DOHH2 (cell line): ENCODE data around the gene TSPAN1.

Experiments used
- H3F3A ChIP-seq: fragments of 200-600 bp; sonication (generic), shearing (Covaris generic); 2 replicates; pipeline ENCODE4 v1.6.0; 2016; ENCODE audit warnings: antibody characterized with exemption, mild to moderate bottlenecking; ENCODE audit not compliant: control insufficient read depth, insufficient read depth
- H3K27ac ChIP-seq: fragments of 200-600 bp; sonication (generic); 2 replicates; pipeline ENCODE4 v1.5.1; 2014; ENCODE audit warnings: low read depth, mild to moderate bottlenecking, low read length, moderate library complexity
- H3K27me3 ChIP-seq: fragments of 200-600 bp; sonication (generic); 2 replicates; pipeline ENCODE4 v1.6.1; 2014; ENCODE audit warnings: mild to moderate bottlenecking, low read length, mixed read lengths; ENCODE audit not compliant: control insufficient read depth
- H3K36me3 ChIP-seq: fragments of 200-600 bp; sonication (generic); 2 replicates; pipeline ENCODE4 v1.6.1; 2014; ENCODE audit warnings: mild to moderate bottlenecking, low read length, moderate library complexity, mixed read lengths; ENCODE audit not compliant: control insufficient read depth
- H3K4me1 ChIP-seq: fragments of 200-600 bp; sonication (generic); 2 replicates; pipeline ENCODE4 v1.6.1; 2014; ENCODE audit warnings: mild to moderate bottlenecking, low read length, mixed read lengths; ENCODE audit not compliant: control insufficient read depth
- H3K4me2 ChIP-seq: fragments of 200-600 bp; sonication (generic); 2 replicates; pipeline ENCODE4 v1.6.0; 2014; ENCODE audit warnings: mild to moderate bottlenecking, low read length, moderate library complexity
- H3K4me3 ChIP-seq: fragments of 200-600 bp; sonication (generic); 2 replicates; pipeline ENCODE4 v1.5.1; 2014; ENCODE audit warnings: mild to moderate bottlenecking, low read length, mixed read lengths
- H3K79me2 ChIP-seq: fragments of 200-600 bp; sonication (generic); 2 replicates; pipeline ENCODE4 v1.6.1; 2014; ENCODE audit warnings: mild to moderate bottlenecking, low read length, mixed read lengths; ENCODE audit not compliant: control insufficient read depth
- H3K9me2 ChIP-seq: fragments of 200-600 bp; sonication (generic); replicated peaks from 2 replicates; pipeline ENCODE4 v1.6.1; 2014; ENCODE audit warnings: mild to moderate bottlenecking, low read length, mixed read lengths; ENCODE audit not compliant: control insufficient read depth
- H3K9me3 ChIP-seq: fragments of 200-600 bp; sonication (generic); 2 replicates; pipeline ENCODE4 v1.6.1; 2014; ENCODE audit warnings: antibody characterized with exemption, low read length, mixed read lengths; ENCODE audit not compliant: control insufficient read depth, insufficient read depth
- H4K20me1 ChIP-seq: fragments of 200-600 bp; sonication (generic); 2 replicates; pipeline ENCODE4 v1.6.0; 2014; ENCODE audit warnings: low read depth, mild to moderate bottlenecking, antibody characterized with exemption, low read length, moderate library complexity; ENCODE audit not compliant: control insufficient read depth, insufficient read depth
- EZH2phosphoT487 ChIP-seq: fragments of 200-600 bp; sonication (generic); IDR thresholded peaks from 2 replicates; pipeline ENCODE4 v1.6.1; 2017; ENCODE audit warnings: borderline replicate concordance, mild to moderate bottlenecking, antibody characterized with exemption, low read length, moderate library complexity, mixed read lengths
- TF ChIP-seq, protein P1 (sequence below): fragments of 200-600 bp; sonication (generic); IDR thresholded peaks from one replicate; pipeline ENCODE4 v1.5.1; 2014; ENCODE audit warnings: antibody characterized with exemption, mild to moderate bottlenecking, low read depth, low read length; ENCODE audit not compliant: poor library complexity, severe bottlenecking

TSPAN1 gene

DNA sequence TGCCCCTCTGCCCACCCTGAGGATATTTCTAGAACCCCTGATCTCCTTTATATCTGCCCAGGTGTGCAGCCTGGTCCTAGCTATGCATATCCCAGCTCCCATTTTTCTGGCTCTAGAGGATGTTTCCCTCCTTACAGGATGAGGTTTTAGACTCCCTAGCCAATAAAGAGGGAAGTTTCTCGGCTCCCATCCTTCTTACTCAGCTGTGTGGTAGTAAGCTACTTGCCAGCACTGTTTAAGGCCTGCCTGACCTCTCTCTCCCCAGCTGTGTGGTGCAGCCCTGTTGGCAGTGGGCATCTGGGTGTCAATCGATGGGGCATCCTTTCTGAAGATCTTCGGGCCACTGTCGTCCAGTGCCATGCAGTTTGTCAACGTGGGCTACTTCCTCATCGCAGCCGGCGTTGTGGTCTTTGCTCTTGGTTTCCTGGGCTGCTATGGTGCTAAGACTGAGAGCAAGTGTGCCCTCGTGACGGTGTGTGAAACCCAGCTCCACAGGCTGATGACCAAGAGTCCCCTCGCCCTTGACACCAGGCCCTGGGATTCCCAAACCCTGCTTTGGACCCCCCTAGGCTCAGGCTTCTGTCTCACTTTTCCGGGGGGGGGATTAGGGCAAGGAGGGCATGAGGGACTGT is 9.2 kb downstream of the TSPAN1 start:
- H3K4me2 ChIP-seq, result no peak overlapping the region
- no peaks in the 10 kb centered on the region for H4K20me1 ChIP-seq
- H3K9me2 ChIP-seq, result no peaks in the 10 kb centered on the region
- no peaks in the 10 kb centered on the region for H3K9me3 ChIP-seq
- no peak overlapping the region for H3K27ac ChIP-seq
- H3K79me2 ChIP-seq, result no peaks in the 10 kb centered on the region
- TF ChIP-seq, protein P1, sequence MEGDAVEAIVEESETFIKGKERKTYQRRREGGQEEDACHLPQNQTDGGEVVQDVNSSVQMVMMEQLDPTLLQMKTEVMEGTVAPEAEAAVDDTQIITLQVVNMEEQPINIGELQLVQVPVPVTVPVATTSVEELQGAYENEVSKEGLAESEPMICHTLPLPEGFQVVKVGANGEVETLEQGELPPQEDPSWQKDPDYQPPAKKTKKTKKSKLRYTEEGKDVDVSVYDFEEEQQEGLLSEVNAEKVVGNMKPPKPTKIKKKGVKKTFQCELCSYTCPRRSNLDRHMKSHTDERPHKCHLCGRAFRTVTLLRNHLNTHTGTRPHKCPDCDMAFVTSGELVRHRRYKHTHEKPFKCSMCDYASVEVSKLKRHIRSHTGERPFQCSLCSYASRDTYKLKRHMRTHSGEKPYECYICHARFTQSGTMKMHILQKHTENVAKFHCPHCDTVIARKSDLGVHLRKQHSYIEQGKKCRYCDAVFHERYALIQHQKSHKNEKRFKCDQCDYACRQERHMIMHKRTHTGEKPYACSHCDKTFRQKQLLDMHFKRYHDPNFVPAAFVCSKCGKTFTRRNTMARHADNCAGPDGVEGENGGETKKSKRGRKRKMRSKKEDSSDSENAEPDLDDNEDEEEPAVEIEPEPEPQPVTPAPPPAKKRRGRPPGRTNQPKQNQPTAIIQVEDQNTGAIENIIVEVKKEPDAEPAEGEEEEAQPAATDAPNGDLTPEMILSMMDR, result no peak
- TF ChIP-seq EZH2phosphoT487, result no peak
- no peaks in the 10 kb centered on the region for H3K36me3 ChIP-seq
- H3K27me3 ChIP-seq, result no peaks in the 10 kb centered on the region
- H3K4me1 ChIP-seq, result peaks cover 6% of the 10 kb centered on the region
- H3K4me3 ChIP-seq, result no peak overlapping the region
- no peaks in the 10 kb centered on the region for H3F3A ChIP-seq

GRCh38 chr1:46184920-46185658 is 10.2 kb downstream of the TSPAN1 start:
- H3K79me2 ChIP-seq, result no peaks in the 10 kb centered on the region
- H3K9me3 ChIP-seq, result no peaks in the 10 kb centered on the region
- H3K4me3 ChIP-seq, result no peak overlapping the region
- H3K27ac ChIP-seq, result no peak overlapping the region
- no peaks in the 10 kb centered on the region for H3K9me2 ChIP-seq
- no peaks in the 10 kb centered on the region for H3K36me3 ChIP-seq
- H3K4me2 ChIP-seq, result no peak overlapping the region
- TF ChIP-seq, protein P1, result no peak
- no peak for TF ChIP-seq EZH2phosphoT487
- H3F3A ChIP-seq, result no peaks in the 10 kb centered on the region
- no peaks in the 10 kb centered on the region for H3K27me3 ChIP-seq
- H3K4me1 ChIP-seq, result no peaks in the 10 kb centered on the region
- no peaks in the 10 kb centered on the region for H4K20me1 ChIP-seq

DNA sequence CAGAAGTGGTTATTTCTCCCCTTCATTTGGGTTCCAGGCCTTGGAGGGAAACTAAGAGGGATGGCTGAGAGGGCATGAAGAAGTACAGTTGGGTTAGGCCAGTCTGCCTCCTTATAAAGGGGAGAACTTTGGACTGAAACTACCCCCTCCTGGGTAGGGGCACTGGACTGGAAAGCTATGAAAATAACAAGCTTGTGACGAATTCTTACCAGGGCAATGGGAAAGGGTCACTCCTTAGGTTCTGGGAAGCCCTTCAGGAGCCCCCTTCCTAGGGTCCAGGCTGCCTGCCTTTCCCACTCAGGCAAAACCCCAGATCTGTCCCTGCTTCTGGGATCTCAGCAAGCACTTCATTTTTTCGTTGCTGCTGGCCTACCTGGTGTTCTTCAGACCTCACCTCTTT is 11.2 kb downstream of the TSPAN1 start:
- Histone ChIP-seq H3F3A (no peaks in the 10 kb centered on the region), H3K27me3 (no peaks in the 10 kb centered on the region), H3K4me3 (no peak overlapping the region), H3K9me2 (no peaks in the 10 kb centered on the region), H3K4me2 (no peak overlapping the region), H3K36me3 (no peaks in the 10 kb centered on the region), H4K20me1 (no peaks in the 10 kb centered on the region), H3K27ac (no peak overlapping the region), H3K79me2 (no peaks in the 10 kb centered on the region), H3K4me1 (no peaks in the 10 kb centered on the region), H3K9me3 (no peaks in the 10 kb centered on the region)
- TF ChIP-seq, protein P1, result no peak
- no peak for TF ChIP-seq EZH2phosphoT487
